Body of pancreas (tissue), 4 donors: ENCODE results near the gene ZNF574.

Experiments used
- CTCF ChIP-seq, 7 experiments: fragments of 450-650 bp in 4 of 7; fragments of 200-600 bp in 3 of 7; sonication (generic) in 3 of 7; IDR thresholded peaks; one replicate each; pipeline ENCODE4 v1.5.1; 2016 to 2019; ENCODE audit warnings: antibody characterized with exemption in 7 of 7
- POLR2A ChIP-seq, 3 donors: fragments of 450-650 bp; IDR thresholded peaks; one replicate each; pipeline ENCODE4 v1.6.1; 2016; ENCODE audit warnings: antibody characterized with exemption in 3 of 3, mild to moderate bottlenecking in 2 of 3

- TF ChIP-seq CTCF (IDR thresholded peaks at IDR 0.05) (no peak), POLR2A (IDR thresholded peaks at IDR 0.05) (no peak)
Observed at GRCh38 chr19:42111811-42112210, 35.8 kb downstream of the ZNF574 start.
